Activated effector memory CD4-positive, alpha-beta T cell treated with Interleukin-2 at 50 U/mL for 16 hours (primary cell): ENCODE measurements around the gene BRS3.

Source experiments
- DNase-seq: peaks from one replicate; pipeline ENCODE4 v3.0.0-alpha.2; 2020

Gene BRS3

GRCh38 chrX:136496186-136496763, 8.5 kb downstream of the BRS3 start:
- DNase-seq = no peak

GRCh38 chrX:136496764-136497555, 9.2 kb downstream of the BRS3 start:
- DNase-seq = peak; percentile 81

GRCh38 chrX:136497556-136498052, 9.9 kb downstream of the BRS3 start, which contains the start of gene HTATSF1:
HTATSF1 (plus strand) TSS chrX:136497592; CDS start chrX:136497685, 93 bp downstream.
- no peak for DNase-seq

GRCh38 chrX:136519069-136519468, 31.3 kb downstream of the BRS3 start:
- no peak for DNase-seq

- DNase-seq = no peak
Observed at GRCh38 chrX:136523770-136524169, 36.0 kb downstream of the BRS3 start.

DNA sequence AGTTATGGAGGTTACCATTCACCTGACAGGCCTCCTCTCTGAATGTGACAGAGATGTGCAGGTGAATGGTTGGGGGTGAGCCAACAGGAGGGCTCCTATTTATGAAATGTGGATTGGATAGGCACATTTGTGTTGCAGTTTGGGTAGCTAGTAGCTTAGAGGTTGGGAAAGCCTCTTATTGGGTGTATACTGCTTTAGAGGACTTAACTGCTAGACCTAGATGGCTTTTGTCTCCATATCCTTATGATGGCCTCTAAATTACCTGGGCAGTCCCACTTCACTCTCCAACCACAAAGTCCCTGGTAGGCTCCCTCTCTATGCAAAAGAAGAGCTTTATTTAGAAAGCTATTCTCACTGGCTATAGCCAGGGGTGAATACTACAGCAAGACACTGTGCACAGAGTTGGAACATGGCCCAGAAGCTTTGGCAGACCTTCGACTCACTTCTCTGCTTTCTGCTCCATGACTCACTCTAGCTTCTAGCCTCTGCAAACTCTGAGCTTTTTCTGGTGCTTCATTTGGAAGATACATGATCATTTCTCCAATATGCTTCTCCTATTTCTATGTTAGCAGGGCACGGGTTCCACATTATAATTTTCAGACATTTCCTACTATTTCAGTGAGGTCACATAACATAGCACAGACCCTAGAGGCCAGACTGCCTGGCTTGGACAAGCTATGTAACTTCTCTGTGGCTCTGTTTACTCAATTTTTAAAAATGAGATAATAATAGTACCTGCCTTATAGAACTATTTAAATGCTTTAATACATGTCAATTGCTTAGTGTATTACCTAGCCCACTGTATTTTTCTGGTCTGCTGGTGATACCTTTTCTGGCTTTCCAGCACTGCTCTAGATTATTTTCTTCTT, 38.2 kb downstream of the BRS3 start:
- no peak for DNase-seq

DNA sequence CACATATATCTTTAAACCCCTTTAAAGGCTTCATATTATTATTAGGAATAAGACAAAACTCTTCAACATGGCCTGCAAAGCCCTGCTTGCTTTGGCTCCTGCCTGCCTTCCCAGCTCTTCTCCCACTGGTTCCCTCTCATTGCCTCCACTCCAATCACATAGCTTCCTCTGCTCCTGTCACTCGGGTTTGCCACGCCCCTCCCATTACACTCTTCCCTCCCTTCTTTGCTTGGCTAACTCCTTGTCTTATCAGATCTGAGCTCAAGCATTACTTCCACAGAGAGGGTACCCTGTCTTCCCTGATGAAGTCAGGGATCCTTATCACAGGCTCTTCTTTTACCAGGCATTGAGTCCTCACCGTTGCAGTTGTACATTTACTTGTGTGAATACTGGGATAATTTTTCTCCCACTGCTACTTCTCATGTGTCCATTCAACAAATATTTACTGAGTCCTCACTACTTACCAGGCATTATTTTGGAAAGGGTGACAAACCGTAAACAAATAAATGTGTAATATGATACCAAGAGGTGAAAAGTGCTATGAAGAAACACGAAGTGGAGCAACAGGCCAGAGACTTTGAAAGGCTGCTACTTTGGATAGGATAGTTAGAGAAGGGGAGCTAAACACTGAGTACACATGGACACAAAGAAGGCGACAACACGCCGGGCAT, 41.0 kb downstream of the BRS3 start:
- DNase-seq = no peak

DNA sequence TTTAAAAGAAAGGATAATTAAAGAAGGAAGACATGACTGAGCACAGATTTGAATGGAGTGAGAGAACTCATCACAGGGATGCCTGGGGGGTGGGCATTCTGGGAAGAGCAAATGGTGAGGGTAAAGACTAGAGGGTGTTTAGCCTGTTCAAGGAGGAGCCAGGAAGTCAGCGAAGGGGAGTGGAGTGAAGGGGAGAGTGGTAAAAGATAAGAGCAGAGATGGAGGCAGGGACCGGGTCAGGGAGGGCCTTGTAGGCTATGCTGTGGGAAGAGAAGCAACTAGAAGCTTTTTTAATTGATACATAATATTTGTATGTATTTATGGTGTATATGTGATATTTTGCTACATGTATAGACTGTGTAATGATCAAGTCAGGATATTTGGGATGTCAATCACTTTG, 42.0 kb downstream of the BRS3 start:
- no peak for DNase-seq

DNA sequence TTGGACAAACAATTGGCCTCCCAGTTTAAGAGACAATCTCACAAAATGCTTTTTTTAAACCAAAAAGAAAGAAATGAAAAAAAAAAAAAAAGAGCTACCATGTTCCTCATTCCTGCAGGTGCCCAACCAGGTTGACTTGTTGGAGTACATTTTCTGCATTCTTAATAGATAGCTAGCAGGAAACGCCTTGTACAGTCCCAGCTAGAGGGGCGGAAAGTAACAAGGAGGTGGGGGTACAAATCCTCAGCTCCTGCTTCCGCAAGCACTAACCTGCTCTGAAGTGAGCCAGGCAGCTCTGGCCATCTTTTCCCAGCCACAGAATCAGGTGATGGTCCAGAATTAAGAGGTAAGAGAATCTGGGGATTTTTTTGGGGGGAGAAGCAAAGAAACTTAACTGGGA, 44.2 kb downstream of the BRS3 start, which contains the start of gene VGLL1:
Gene VGLL1, plus strand, starts transcription at position 265 of the 400 bp plus-strand sequence. CDS start 3,806 bp downstream, outside the sequence.
- no peak for DNase-seq

- no peak for DNase-seq
Observed at GRCh38 chrX:136534131-136534530, 46.4 kb downstream of the BRS3 start.

DNA sequence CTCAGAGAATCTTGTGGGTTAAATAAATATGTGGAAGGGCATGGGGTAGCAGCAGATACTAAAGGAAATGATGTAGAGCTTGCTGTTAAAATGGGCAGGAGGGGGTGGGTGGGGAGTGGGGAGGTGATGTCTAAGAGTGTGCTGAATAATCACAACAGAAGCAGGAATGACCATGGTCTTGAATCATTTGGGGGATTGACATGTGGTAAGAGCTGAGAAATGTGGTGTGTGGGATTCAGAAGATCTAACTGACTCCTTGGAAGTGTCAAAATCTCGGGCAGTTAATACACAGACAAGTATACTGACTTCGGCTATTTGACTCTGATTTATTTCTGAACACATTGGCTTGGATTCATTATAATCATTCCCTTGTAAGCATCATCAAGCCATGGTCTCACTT, 51.1 kb downstream of the BRS3 start:
- no peak for DNase-seq

DNA sequence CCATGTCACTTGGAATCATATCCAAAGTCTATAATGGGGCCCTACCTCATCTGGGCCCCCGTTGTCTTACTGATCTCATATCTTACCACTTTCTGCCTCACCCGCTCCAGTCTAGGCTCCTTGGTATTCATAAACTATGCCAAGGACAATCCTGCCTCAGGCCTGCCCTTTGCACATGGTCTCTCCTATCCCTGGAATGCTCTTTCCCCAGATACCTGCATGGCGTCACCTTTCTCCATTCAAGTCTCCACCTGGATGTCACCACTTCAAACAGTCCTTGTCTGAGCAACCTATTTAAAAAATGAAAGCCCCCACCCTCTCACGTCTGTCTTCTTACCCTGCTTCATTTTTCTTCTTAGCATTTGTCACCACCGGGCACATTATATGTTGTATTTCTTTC, 52.5 kb downstream of the BRS3 start:
- no peak for DNase-seq

DNA sequence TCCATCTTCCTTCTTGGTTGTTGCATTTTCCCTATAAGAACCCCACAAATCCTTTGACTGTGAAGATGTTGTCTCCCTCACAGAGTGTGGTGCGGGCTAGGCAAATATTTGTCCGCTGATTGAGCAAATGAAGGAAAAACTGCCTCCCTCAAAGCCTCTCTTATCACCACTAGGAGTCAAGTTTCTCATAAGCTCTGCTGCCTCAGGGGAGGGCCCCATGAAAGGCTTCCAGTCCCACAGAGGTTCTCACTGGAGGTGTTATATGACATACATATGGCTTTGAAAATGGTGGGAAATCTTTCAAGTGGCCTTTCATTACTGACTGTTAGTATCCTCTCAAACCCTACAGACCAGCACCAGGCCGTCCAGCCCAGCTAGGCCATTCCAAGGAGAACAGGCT, 53.5 kb downstream of the BRS3 start:
- DNase-seq = no peak

- DNase-seq = no peak
Observed at GRCh38 chrX:136542281-136542680, 54.5 kb downstream of the BRS3 start.
